HG02610 (cell line): ENCODE data around the gene GABRP.
"Not testable (repeated sequence)": the region's sequence is repeated elsewhere in the genome, so short reads cannot be mapped to it uniquely, and the experiment has no call there.

Experiments
- ATAC-seq: cut with Tn5 transposase; IDR thresholded peaks from one replicate; pipeline ENCODE4 v1.9.1; 2021; ENCODE audit warnings: mild to moderate bottlenecking, moderate library complexity; ENCODE audit not compliant: unreplicated experiment

The GABRP gene

GRCh38 chr5:170783498-170784247 is at the start of gene GABRP:
TSS of gene GABRP (plus strand) at chr5:170783725. CDS start at chr5:170788616, 4,891 bp downstream.
- no peak for ATAC-seq

DNA sequence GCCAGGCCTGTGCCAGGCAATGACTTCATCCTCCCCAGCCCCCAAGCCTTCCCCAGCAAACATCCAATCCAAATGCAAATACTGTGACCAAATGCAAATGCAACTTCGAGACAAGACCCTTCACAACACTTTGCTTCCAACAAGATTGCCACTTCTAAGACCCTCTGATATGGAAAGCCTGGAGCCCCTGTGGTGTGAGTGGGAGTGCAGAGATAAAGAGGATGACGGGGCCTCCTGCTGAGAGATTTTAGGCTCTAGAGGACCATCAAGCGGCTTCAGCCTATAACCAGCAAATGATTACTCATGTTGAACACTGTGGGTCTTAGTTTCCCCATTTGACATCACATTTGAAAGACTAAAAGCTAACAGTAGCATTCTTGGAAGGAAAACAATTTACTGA is 46.6 kb upstream of the GABRP start:
- ATAC-seq = no peak

DNA sequence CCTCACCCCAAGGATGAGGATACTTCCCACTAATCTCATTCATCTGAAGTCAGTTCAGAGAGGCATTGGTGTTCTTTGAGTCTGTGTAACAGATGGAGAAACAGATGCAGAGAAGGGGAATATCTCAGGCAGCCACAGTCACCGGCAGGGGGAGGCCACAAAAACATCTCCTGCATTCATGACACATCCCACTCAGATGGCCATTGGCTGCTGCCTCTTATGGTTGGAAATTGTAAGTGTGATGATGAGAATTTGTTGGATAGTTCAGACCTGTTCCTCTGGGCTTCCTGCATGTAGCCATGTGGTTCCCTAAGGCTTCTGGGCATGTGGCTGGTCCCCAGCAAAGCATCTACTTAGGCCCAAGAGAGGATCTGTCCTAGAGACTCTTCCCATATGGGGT is 45.9 kb upstream of the GABRP start:
- ATAC-seq = no peak

DNA sequence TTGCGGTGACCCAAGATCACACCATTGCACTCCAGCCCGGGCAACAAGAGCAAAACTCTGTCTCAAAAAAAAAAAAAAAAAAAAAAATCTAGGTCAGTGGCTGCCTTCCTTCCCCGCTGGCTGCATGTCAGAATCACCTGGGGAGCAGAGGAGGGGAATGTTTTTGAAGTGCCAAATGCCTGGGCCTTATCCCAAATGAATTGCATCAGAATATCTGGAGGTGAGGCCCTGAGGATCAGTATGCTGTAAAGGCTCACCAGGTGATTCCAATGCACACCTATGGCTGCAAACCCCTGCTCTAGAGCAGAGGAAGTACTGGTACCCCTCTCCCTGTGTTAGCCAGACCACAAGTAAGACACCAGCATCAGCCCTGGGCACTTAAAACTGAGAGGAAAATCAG is 44.7 kb upstream of the GABRP start:
- ATAC-seq = no peak

GRCh38 chr5:170739446-170739845 is 44.1 kb upstream of the GABRP start:
- no peak for ATAC-seq

- no peak for ATAC-seq
These were observed 42.8 kb upstream of the GABRP start for GRCh38 chr5:170740551-170741205.

- ATAC-seq = no peak
These were observed 41.7 kb upstream of the GABRP start for GRCh38 chr5:170741801-170742200.

- ATAC-seq = no peak
These were observed 39.7 kb upstream of the GABRP start for GRCh38 chr5:170743876-170744212.

- ATAC-seq = no peak
These were observed 37.9 kb upstream of the GABRP start for GRCh38 chr5:170745481-170746071.

DNA sequence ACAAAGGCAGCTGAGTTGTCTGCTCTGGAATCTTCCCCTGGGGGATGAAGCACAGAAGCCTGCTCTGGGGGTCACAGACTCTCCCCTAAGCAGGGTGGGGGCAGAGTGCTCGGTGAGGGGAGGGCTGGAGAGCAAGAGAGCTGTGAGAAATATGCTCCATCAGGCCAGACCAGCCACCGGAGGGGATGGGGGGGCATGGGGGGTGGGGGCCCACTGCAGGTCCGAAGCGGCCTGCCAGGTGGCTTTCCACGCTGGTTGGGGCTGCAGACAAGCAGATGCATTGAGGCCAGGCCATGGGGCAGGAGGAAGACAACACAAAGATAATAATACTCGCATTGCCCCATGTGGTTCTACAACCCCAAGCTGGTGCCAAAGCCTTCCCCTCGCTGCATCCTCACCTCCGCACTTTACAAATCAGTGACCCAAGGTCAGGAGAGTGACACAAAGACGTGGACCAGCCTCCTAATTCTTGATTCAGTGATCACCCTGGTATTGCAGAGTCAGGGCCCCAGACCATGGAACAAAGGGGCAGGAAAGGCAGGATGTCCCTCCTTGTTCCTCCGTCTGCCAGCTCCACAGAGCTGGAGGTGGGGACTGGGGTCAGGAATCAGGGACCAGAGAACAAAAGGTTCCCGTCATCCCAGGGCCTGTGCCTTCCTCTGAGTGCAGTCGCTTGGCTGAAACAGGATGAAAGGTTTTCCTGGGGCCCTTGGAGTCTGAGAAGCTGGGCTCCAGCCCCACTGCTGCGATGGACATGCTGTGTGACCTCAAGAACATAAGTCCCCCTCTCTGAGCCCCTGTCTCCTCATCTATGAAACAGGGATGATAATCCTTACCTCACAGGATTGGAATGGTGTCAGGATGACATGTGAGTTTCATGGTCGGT is 37.2 kb upstream of the GABRP start:
- no peak for ATAC-seq

GRCh38 chr5:170746961-170747340 is 36.6 kb upstream of the GABRP start:
- no peak for ATAC-seq

DNA sequence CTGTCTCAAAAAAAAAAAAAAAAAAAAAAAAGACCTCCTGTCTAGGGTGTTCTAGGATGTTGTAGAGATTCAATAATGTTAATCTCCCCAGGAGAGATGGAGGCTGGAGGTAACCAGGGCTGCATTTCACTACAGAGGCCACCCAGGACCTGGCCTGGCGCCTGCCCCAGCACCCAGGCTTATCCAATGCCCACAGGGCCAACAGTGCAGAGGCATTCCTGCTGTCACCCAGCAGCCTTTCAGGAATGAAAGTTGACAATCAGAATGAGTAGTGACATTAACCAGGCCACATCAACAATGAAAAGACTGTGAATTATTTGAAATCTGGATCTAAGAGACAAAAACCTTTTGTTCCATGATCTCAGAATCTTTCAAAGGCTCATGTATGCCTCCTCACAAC is 36.2 kb upstream of the GABRP start:
- ATAC-seq = no peak

- no peak for ATAC-seq
These were observed 35.7 kb upstream of the GABRP start for GRCh38 chr5:170747851-170748250.

GRCh38 chr5:170748951-170749471 is 34.5 kb upstream of the GABRP start:
- no peak for ATAC-seq

- ATAC-seq = no peak
These were observed 33.6 kb upstream of the GABRP start for GRCh38 chr5:170749911-170750431.

DNA sequence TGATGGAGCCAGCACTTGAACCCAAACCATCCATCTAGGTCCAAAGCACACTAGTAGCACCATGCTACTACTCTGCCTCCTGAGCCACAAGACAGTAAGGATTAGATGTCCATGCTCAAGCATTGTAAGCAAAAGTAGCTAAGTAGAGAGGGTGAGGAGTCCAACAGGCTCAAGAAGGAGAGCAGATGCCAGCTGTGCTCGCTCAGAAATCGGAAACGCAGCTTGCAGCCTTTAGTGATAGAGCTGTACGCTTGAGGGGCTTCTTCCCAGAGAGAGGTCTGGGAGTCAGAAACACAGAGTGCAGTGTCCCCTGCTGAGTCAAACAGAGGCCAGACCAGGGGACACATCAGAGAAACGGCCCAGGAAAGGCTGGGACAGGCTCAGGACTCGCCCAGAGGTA is 32.7 kb upstream of the GABRP start:
- ATAC-seq = no peak

- ATAC-seq = no peak
These were observed 31.9 kb upstream of the GABRP start for GRCh38 chr5:170751631-170752030.

- ATAC-seq = no peak
These were observed 31.0 kb upstream of the GABRP start for GRCh38 chr5:170752257-170753215.

GRCh38 chr5:170753311-170753710 is 30.2 kb upstream of the GABRP start:
- ATAC-seq = no peak

GRCh38 chr5:170754508-170754907 is 29.0 kb upstream of the GABRP start:
- ATAC-seq = not testable (repeated sequence)
